Activated naive CD4-positive, alpha-beta T cell treated with anti-CD3 and anti-CD28 coated beads for 36 hours (primary cell): Measurements from ENCODE around the gene NTM. TPM values are rescaled to one million over a fixed set of nuclear protein-coding genes. Genes with fewer than 3 reads are reported as not detected.
"Not testable (repeated sequence)": the region's sequence is repeated elsewhere in the genome, so short reads cannot be mapped to it uniquely, and the experiment has no call there.

ENCODE experiments used
- CTCF ChIA-PET: fragments of 350-600 bp; sonication (Branson Sonifier 250); formaldehyde crosslinking; loops from one replicate; lab custom pipeline; 2021; ENCODE audit warnings: antibody characterized with exemption; lab: Charles Lee
- DNase-seq: peaks from one replicate; pipeline ENCODE4 v3.0.0-alpha.2; 2020
- H3K27ac Mint-ChIP-seq: one replicate; pipeline ENCODE4 v1.8.0; 2021; ENCODE audit warnings: mild to moderate bottlenecking, mixed read lengths
- H3K27me3 Mint-ChIP-seq: one replicate; pipeline ENCODE4 v1.8.0; 2021; ENCODE audit warnings: low read depth, mixed read lengths
- H3K36me3 Mint-ChIP-seq: one replicate; pipeline ENCODE4 v1.8.0; 2021; ENCODE audit warnings: low read depth, mixed read lengths
- H3K4me1 Mint-ChIP-seq: one replicate; pipeline ENCODE4 v1.8.0; 2021; ENCODE audit warnings: low read depth, mixed read lengths
- H3K4me3 Mint-ChIP-seq: one replicate; pipeline ENCODE4 v1.8.0; 2021; ENCODE audit warnings: mild to moderate bottlenecking, moderate library complexity, mixed read lengths
- H3K9me3 Mint-ChIP-seq: one replicate; pipeline ENCODE4 v1.8.0; 2021; ENCODE audit warnings: mixed read lengths
- intact Hi-C: fragments of 100-400 bp; cut with micrococcal nuclease; formaldehyde crosslinking; loops from one replicate; pipeline ENCODE4 v1.15.1; 2023
- total RNA-seq, 2 experiments: library from RNA; stranded (reverse); gene quantifications; one replicate each; pipeline ENCODE4 v1.2.3, GENCODE V29; 2021

The NTM gene
- total RNA-seq, 2 experiments from 2014 or later = not detected

- no peaks in the 10 kb centered on the region for H3K36me3 Mint-ChIP-seq
- peaks cover 2% of the 10 kb centered on the region for H3K27me3 Mint-ChIP-seq
- CTCF ChIA-PET = interaction anchor here (1.1 to 1.7 kb wide), 2 partner anchors 11 to 13 kb away, joined by 3 to 4 read pairs; no protein-coding TSS in a partner anchor
- no peak overlapping the region for H3K4me3 Mint-ChIP-seq
- no peak for DNase-seq
- no peak overlapping the region for H3K27ac Mint-ChIP-seq
- H3K9me3 Mint-ChIP-seq = peaks cover 2% of the 10 kb centered on the region
- intact Hi-C loops = no loop called here
- no peaks in the 10 kb centered on the region for H3K4me1 Mint-ChIP-seq
Observed at GRCh38 chr11:132301900-132302299, 931.5 kb downstream of the NTM start.

DNA sequence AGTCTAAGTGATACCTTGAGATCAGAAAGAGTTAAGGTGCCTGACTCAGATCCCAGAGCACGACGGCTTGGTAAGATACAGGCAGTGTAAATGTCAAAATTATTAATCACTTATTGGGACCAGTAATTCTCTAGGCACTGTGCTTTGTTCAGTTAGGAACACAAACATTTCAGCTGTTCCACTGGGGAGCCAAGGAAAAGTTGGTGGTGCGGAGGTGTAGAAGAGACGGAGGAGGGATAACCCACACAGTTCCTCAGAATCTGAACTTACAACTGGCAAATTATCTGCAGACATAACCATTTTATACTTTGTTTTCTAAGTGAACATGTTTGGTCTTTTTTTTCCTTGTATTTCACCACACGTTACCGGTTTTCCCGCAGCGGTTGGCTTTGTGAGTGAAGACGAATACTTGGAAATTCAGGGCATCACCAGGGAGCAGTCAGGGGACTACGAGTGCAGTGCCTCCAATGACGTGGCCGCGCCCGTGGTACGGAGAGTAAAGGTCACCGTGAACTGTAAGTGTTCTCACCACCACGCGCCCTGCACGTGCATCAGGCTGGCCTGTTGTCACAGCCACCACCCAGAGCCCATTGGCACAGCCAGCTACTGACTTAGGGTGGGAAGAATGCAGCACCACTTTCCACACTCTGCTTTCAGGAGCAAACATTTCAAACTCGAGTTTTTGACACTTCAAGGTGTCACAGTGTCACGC lies 937.0 kb downstream of the NTM start:
- no peaks in the 10 kb centered on the region for H3K36me3 Mint-ChIP-seq
- H3K4me3 Mint-ChIP-seq = no peak overlapping the region
- CTCF ChIA-PET = no interaction called here
- intact Hi-C loops = no loop called here
- peaks cover 3% of the 10 kb centered on the region for H3K27me3 Mint-ChIP-seq
- peaks cover 2% of the 10 kb centered on the region for H3K9me3 Mint-ChIP-seq
- DNase-seq = no peak
- H3K27ac Mint-ChIP-seq = no peak overlapping the region
- no peaks in the 10 kb centered on the region for H3K4me1 Mint-ChIP-seq

DNA sequence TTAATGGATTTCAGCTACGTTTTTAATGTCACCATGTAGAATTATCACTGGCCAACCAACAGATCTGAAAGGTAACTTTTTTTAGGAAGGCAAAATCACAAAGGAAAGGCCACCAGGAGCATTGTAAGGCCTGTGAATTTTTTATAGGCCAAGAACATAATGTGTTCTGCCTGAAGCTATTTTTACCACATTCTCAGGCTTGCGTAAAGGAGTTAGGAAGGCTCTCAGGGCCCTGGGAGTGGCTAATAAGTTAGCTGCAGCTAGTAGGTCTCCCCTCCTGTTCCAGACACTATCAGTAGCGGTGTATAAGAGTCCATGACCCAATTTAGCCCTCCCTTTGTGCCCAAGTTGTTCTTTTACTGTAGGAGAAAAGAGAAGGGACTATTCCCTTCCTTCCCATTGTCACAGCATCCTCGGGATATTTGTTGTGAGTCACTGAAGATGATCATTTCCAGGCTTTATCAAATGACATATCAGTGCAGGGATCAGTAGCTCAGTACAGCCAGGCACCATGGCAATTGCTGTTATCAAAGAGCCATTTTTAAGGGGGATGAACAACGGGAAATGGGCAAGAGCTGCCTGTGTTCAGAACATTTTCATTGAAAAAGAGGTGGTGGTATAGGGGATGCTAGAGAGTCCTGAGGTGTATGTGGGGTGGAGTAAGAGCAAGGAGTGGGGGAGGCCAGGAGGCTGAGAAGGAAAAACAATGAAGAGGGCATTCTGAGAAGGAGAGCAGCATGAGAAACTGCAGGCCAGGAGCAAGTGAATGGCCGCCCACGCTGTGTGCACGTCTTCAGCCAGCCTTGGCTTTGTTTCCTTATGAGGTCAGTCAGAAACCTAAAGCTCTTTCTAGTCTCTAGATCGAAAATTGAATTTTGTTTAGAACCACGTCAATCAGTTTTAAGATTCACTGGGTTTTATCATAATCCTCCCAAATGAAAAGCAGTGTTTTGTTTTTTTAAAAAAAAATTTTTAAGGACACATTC lies 940.3 kb downstream of the NTM start:
- Mint-ChIP-seq H3K27ac (no peak overlapping the region), H3K4me3 (no peak overlapping the region), H3K36me3 (no peaks in the 10 kb centered on the region), H3K9me3 (peaks cover 2% of the 10 kb centered on the region), H3K4me1 (no peaks in the 10 kb centered on the region), H3K27me3 (peaks cover 4% of the 10 kb centered on the region)
- intact Hi-C loops = no loop called here
- no peak for DNase-seq
- CTCF ChIA-PET = interaction anchor here (0.9 kb wide), 1 partner anchor 11 kb away, joined by 3 read pairs; no protein-coding TSS in a partner anchor

DNA sequence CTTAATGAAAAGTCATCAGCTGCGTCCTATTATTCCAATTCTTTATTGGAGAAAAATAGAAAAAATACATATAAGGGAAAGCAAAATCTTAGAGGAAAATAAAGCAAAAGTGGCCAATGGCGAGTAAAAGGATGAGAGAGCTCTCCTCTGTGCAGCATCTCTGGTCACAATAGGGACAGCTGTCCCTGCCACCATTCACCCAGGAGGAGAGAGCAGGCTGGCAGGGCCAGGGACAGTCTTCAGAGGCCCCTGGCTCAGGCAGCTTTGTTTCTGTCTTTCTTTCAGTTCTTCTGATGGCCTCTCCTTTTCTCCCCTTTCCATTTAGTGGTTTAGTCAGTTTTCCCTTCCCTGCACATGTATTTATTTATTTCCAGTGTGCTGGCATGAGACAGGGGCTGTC lies 941.3 kb downstream of the NTM start:
- Mint-ChIP-seq H3K27ac (no peak overlapping the region), H3K27me3 (peaks cover 4% of the 10 kb centered on the region), H3K36me3 (no peaks in the 10 kb centered on the region), H3K4me1 (no peaks in the 10 kb centered on the region), H3K9me3 (peaks cover 2% of the 10 kb centered on the region), H3K4me3 (no peak overlapping the region)
- CTCF ChIA-PET = interaction anchor here (0.9 kb wide), 1 partner anchor 12 kb away, joined by 3 read pairs; no protein-coding TSS in a partner anchor
- intact Hi-C loops = no loop called here
- no peak for DNase-seq

DNA sequence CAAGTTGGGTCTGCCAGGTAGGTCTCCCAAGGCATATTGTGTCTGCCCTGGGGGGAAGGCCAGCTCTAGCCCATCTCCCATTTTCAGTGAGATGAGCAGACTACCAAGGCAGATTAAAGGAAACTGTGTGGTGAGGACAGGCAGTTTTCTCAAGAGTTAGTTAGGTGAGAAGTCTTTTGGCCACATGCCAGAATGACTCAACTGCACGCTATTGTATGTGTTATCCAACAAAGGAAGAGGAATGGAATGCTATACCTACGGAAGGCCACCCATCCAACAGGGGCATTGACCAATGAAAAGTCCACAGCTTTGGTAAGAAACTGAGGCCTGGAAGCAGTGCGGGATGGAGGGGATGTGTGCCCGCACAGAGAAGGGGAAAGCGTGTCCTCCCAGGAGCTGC lies 941.7 kb downstream of the NTM start:
- CTCF ChIA-PET = interaction anchor here (1.0 to 1.2 kb wide), 3 partner anchors 10 to 576 kb away, joined by 3 to 4 read pairs (median 3); no protein-coding TSS in a partner anchor
- Mint-ChIP-seq H3K4me3 (no peak overlapping the region), H3K36me3 (no peaks in the 10 kb centered on the region), H3K27ac (no peak overlapping the region), H3K27me3 (peaks cover 4% of the 10 kb centered on the region), H3K4me1 (no peaks in the 10 kb centered on the region), H3K9me3 (peaks cover 2% of the 10 kb centered on the region)
- intact Hi-C loops = no loop called here
- DNase-seq = no peak

GRCh38 chr11:132312701-132313111 lies 942.3 kb downstream of the NTM start:
- no peaks in the 10 kb centered on the region for H3K36me3 Mint-ChIP-seq
- no peak for DNase-seq
- H3K4me3 Mint-ChIP-seq = no peak overlapping the region
- CTCF ChIA-PET = interaction anchor here (1.0 to 1.2 kb wide), 4 partner anchors 10 to 576 kb away, joined by 3 to 4 read pairs (median 3); no protein-coding TSS in a partner anchor
- H3K27ac Mint-ChIP-seq = no peak overlapping the region
- H3K9me3 Mint-ChIP-seq = peaks cover 2% of the 10 kb centered on the region
- intact Hi-C loops = no loop called here
- H3K4me1 Mint-ChIP-seq = no peaks in the 10 kb centered on the region
- H3K27me3 Mint-ChIP-seq = peaks cover 4% of the 10 kb centered on the region

GRCh38 chr11:132314911-132315455 lies 944.6 kb downstream of the NTM start:
- Mint-ChIP-seq H3K9me3 (peaks cover 2% of the 10 kb centered on the region), H3K27me3 (peaks cover 4% of the 10 kb centered on the region), H3K27ac (no peak overlapping the region), H3K4me1 (no peaks in the 10 kb centered on the region), H3K4me3 (no peak overlapping the region), H3K36me3 (no peaks in the 10 kb centered on the region)
- DNase-seq = no peak
- CTCF ChIA-PET = interaction anchor here (0.9 kb wide), 1 partner anchor 14 kb away, joined by 4 read pairs; no protein-coding TSS in a partner anchor
- intact Hi-C loops = no loop called here

GRCh38 chr11:132315696-132316095 lies 945.3 kb downstream of the NTM start:
- Mint-ChIP-seq H3K27me3 (peaks cover 4% of the 10 kb centered on the region), H3K36me3 (no peaks in the 10 kb centered on the region), H3K4me1 (no peaks in the 10 kb centered on the region), H3K4me3 (no peak overlapping the region), H3K9me3 (peaks cover 2% of the 10 kb centered on the region), H3K27ac (no peak overlapping the region)
- intact Hi-C loops = no loop called here
- no peak for DNase-seq
- CTCF ChIA-PET = interaction anchor here (0.6 to 0.9 kb wide), 2 partner anchors 15 to 624 kb away, joined by 3 to 4 read pairs; no protein-coding TSS in a partner anchor

GRCh38 chr11:132318421-132319157 lies 948.2 kb downstream of the NTM start:
- CTCF ChIA-PET = no interaction called here
- intact Hi-C loops = no loop called here
- no peak for DNase-seq

GRCh38 chr11:132319419-132319818 lies 949.0 kb downstream of the NTM start:
- intact Hi-C loops, H3K27me3 Mint-ChIP-seq, H3K27ac Mint-ChIP-seq, H3K36me3 Mint-ChIP-seq, H3K4me1 Mint-ChIP-seq, H3K9me3 Mint-ChIP-seq, H3K4me3 Mint-ChIP-seq, DNase-seq, CTCF ChIA-PET: not testable (repeated sequence)

More at GRCh38 chr11:132318421-132319157, 948.2 kb downstream of the NTM start:
- Mint-ChIP-seq H3K4me3 (no peak overlapping the region), H3K27ac (no peak overlapping the region), H3K36me3 (no peaks in the 10 kb centered on the region), H3K4me1 (no peaks in the 10 kb centered on the region), H3K27me3 (peaks cover 2% of the 10 kb centered on the region), H3K9me3 (peaks cover 2% of the 10 kb centered on the region)

GRCh38 chr11:132330515-132330914 lies 960.1 kb downstream of the NTM start:
- no peaks in the 10 kb centered on the region for H3K27me3 Mint-ChIP-seq
- no peak for DNase-seq
- H3K4me3 Mint-ChIP-seq = no peak overlapping the region
- H3K4me1 Mint-ChIP-seq = no peaks in the 10 kb centered on the region
- CTCF ChIA-PET = no interaction called here
- intact Hi-C loops = no loop called here
- no peaks in the 10 kb centered on the region for H3K36me3 Mint-ChIP-seq
- H3K27ac Mint-ChIP-seq = no peak overlapping the region
- H3K9me3 Mint-ChIP-seq = peaks cover 1% of the 10 kb centered on the region
